Gastroesophageal sphincter (tissue), 3 donors: ENCODE results near the gene TBC1D2B.

Experiments used
- EP300 ChIP-seq: sonication (generic); formaldehyde crosslinking; IDR thresholded peaks from one replicate; pipeline ENCODE4 v1.6.1; 2017; ENCODE audit warnings: antibody characterized with exemption, mild to moderate bottlenecking
- POLR2A ChIP-seq, 2 donors: fragments of 450-650 bp; IDR thresholded peaks; one replicate each; pipeline ENCODE4 v1.6.1; 2017; ENCODE audit warnings: antibody characterized with exemption in 2 of 2, mild to moderate bottlenecking in 2 of 2, moderate library complexity in 1 of 2
- TF ChIP-seq, protein P1 (sequence below), 4 experiments: fragments of 200-600 bp in 2 of 4; fragments of 450-650 bp in 2 of 4; sonication (generic) in 1 of 4; IDR thresholded peaks; one replicate each; pipeline ENCODE4 v1.5.1; 2017 to 2019; ENCODE audit warnings: antibody characterized with exemption in 4 of 4, mild to moderate bottlenecking in 2 of 4, moderate library complexity in 2 of 4

DNA sequence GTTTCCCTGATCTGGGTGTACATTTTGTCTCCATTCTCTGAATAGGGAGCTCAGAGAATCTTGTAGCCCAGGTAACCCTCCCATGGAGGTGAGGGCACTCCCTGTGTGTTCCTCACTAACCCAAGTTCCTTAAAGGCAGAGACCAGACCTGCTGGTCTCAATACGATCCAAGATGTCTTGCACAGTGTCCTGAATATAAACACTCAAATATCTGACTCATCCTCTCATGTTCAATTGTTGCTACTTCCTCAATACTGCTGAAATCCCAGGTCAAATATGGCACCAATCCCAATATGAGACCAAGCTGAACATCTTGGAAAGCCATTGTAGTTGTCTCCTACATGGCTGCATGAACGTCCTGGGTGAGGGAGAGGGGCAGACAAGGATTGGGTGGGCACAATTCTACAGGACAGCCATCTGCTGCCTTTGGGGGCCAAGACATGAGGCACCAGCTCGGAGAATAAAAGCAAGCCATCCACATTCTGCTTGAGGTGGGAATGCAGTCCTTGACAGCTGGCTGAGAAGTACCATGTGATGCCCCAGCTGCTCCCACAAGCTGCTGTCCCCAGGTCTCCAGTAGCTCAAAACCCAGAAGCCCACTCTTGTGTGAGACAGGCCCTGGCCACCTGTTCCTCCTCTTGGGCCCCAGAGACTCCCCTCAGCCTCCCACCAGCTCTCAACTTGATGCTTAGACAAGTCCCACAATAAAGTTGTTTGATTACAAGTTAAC, 18.2 kb downstream of the TBC1D2B start:
- TF ChIP-seq EP300 (no peak), POLR2A (IDR thresholded peaks at IDR 0.05) (no peak)
- TF ChIP-seq, protein P1, sequence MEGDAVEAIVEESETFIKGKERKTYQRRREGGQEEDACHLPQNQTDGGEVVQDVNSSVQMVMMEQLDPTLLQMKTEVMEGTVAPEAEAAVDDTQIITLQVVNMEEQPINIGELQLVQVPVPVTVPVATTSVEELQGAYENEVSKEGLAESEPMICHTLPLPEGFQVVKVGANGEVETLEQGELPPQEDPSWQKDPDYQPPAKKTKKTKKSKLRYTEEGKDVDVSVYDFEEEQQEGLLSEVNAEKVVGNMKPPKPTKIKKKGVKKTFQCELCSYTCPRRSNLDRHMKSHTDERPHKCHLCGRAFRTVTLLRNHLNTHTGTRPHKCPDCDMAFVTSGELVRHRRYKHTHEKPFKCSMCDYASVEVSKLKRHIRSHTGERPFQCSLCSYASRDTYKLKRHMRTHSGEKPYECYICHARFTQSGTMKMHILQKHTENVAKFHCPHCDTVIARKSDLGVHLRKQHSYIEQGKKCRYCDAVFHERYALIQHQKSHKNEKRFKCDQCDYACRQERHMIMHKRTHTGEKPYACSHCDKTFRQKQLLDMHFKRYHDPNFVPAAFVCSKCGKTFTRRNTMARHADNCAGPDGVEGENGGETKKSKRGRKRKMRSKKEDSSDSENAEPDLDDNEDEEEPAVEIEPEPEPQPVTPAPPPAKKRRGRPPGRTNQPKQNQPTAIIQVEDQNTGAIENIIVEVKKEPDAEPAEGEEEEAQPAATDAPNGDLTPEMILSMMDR (IDR thresholded peaks at IDR 0.05), result no peak
